GM21515 (cell line): Measurements from ENCODE around the gene CDC20.

Experiments used
- ATAC-seq: cut with Tn5 transposase; IDR thresholded peaks from one replicate; pipeline ENCODE4 v1.9.1; 2021; ENCODE audit not compliant: unreplicated experiment

Gene CDC20

DNA sequence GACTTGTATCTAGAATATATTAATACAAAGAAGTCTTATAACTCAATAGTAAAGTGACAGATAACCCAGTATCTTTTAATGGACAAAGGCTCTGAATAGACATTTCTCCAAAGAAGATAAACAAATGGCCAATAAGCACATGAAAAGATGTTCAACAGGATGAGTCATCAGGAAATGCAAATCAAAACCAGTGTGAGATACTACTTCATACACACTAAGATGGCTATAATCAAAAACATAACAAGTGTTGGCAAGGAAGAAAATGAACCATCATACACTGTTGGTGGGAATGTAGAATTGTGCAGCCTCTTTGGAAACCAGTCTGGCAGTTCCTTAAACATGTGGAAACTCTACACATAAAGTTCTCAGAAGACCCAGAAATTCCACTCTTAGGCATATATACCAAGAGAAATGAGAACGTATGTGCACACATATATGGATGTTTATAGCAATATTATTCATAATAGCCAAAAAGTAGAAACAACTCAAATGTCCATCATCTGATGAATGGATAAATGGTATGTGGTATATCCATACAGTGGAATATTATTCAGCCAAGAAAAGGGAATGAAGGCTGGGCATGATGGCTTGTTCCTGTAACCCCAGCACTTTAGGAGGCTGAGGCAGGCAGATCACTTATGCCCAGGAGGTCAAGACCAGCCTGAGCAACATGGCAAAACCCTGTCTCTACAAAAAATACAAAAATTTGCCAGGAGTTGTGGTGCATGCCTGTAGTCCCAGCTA, 31.1 kb upstream of the CDC20 start:
- no peak for ATAC-seq

DNA sequence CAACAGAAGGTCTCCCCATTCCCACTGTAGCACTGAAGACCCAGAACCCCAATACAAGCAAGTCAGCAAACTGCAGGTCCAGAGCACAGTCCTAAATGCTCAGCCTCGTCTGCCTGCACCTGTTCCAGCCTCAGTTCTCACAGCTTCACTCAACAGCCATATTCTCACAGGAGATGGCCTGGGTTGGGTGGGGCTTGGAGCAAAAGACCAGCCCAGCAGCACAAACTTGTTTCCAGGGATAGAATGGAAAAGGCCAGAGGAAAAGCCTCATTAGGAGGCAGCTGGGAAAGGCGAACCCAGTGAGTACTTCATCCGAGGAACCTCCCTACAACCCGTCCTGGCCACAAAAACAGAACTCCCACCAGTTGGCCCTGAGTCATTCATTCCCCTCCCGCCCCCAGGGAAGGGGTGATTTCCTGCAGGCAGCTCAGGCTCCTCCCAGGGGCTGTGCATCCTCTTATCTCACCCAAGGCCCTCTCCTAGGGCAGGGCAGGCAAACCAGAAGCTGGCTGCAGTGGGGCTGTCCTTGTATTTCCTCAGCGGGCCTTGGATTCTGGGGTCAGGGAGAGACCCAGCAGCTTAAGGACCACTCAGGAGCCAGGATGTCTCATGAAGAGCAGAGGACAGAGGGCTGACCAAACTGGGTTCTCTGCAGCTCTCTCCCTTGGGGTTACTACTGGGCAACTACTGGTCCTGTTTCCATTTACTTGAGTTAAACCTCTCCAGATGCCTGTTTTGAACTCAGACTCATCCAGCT, 28.6 kb upstream of the CDC20 start:
- ATAC-seq, result no peak

DNA sequence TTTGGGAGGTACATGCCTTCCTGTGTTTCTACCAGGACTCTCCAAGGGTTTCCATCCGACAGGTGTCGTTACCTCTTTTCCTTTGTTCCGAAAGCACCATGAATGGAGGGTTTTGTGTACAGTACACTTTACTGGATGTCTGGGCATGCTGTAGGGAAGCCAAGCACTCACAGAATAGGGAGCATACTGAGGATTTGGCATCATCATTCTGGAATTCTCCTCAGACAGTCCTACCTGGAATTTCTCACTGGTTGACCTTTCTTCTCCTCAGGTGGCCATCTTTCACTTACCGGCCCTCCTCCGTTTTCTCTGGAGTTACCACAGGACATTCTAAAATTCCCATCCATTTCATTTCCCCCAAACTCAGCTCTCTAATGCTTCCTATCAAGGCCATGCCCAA, 27.1 kb upstream of the CDC20 start:
- no peak for ATAC-seq

DNA sequence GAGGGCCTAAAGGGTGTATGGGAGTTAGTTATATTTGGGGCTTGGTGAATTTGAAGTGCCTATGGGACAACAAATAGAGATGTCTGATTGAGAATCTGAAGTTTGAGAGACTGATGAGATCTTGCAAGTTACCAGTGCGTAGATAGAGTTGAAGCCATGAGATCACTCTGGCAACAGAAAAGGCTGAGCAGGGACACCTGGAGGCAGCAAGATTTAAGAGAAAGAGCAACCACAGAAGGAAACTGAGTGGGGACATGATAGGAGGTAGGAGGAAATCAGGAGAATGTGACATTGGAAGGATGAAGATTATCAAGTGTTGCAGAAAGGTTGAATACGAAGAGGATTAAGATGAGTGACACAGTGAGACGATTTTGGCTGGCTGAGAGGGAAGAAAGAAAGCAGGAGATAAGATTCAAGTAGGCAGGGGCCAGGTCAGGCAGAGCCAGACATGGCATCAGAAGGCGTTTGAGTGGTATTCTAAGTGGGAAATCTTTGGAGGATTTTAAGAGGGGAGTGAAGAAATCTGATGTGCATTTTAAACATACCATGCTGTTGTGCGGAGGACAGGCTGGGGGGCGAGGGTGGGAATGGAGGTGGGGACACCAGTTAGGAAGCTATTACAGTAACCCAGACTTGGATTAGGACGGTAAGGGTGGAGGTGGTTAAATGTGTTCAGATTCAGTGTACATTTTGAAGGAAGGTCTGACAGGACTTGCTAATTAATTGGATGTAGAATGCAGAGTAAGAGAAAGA, 24.2 kb upstream of the CDC20 start:
- no peak for ATAC-seq

DNA sequence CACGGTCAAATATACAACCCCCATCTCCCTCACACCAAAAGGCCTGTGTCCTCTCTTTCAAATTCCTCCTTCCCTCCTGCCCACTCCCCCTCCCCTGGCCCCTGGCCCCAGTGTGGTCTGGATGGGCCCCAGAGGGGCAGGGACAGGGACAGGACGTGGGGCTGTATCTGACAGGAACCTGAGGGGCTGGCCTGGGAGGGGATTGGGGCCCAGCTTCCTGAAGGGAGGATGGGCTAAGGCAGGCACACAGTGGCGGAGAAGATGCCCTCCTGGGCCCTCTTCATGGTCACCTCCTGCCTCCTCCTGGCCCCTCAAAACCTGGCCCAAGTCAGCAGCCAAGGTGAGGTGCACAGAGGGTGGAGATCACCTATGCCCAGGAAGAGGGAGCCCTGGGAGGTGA, 21.2 kb upstream of the CDC20 start, which contains the start of gene MPL:
Gene MPL (plus strand): TSS at position 231 of the 400 bp plus-strand sequence. CDS start 31 bp downstream, at position 262.
- no peak for ATAC-seq

DNA sequence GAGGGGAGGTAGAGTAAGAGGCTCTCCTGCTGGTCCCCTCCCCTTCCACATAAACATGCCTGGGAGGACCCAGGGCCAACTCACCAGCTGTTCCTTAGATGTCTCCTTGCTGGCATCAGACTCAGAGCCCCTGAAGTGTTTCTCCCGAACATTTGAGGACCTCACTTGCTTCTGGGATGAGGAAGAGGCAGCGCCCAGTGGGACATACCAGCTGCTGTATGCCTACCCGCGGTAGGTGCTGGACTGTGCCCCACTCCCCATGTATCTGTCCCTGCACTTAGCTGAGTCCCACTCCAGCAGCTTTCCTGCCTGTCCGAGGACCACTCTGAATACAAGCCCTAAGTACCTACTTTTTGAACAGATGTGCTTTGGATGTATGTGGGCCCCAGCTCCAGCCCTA, 20.8 kb upstream of the CDC20 start:
- ATAC-seq, result no peak

DNA sequence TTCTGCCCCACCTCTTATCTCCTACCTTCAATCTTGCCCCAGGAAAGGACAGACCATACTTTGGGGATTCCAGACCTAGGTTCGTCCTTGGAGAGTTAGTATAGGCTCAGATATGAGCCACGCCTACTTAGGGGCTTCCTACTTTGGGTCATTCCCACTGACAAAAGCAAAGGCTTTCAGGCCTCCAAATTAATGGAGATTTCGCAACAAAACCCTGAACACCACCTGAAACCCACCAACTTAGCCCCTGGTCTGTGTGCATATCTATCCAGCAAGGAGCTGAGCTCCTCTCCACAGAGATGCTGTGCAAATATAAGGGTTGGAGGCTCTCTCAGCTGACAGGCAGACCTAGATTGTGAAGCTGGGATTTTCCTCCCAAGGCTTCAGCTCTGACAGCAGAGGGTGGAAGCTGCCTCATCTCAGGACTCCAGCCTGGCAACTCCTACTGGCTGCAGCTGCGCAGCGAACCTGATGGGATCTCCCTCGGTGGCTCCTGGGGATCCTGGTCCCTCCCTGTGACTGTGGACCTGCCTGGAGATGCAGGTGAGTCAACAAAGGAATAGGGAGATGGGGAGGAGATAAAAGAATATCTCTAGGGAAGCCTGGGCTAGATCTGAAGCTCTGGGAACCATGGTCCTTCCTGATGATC, 19.1 kb upstream of the CDC20 start:
- no peak for ATAC-seq

DNA sequence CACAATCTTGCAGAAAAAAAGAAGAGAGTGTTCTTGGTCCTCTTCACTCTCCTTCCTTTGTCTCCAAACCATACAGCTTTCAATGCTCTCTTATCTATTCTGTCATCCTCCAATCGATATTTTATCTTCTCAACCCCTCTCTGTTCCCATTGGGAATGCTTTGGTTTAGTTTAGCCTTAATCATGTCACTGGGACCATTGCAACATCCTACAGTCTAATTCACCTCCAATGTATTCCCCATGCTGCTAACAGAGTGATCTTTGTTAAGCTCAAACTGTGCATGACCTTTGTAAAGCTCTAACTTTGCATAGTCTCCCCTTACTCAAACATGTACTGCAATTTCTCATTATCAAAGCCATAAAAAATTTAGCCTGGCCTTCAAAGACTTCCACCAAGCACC, 18.2 kb upstream of the CDC20 start:
- no peak for ATAC-seq

DNA sequence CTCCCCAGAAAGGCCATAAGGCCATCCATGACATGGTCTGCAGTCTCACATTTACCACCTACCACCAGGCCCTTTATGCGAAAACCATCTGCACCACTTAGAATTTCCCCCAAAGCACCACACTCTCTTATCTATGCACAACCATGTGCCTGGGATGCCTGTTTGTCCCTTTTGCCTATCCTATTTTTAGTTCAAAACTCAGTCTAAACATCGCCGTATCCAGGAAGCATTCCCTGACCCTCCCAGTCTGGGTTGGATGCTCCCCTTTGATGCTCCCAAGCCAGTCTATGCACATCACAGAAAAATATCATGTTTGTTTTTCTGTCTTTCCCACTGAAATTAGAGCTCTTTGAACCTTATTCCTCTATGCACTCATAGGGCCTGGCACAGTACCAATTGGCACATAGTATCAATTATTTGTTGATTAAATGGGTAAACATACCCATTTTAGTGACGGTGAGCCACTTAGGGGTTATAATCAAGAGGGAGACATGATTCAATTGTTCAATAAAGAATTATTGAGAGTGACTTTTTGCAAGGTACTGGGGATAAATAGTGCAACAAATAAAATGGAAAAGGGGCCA, 14.4 kb upstream of the CDC20 start:
- no peak for ATAC-seq

DNA sequence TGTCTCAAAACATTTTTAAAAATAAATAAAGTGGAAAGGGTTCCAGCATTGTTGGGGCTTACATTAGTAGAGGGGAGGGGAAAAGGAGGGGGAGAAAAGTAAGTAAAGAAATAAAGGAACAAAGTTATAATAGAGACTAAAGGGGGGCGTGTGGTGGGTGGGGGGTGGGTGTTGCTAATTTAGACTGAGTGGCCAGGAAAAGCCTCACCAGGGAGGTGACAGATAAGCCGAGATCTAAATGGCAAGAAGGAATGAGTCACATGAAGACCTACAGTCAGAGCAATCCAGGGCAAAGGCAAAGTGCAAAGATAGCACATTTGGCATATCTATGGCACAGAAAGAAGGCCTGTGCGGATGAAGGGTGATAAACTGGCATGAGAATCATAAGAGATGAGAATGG, 13.7 kb upstream of the CDC20 start:
- no peak for ATAC-seq

DNA sequence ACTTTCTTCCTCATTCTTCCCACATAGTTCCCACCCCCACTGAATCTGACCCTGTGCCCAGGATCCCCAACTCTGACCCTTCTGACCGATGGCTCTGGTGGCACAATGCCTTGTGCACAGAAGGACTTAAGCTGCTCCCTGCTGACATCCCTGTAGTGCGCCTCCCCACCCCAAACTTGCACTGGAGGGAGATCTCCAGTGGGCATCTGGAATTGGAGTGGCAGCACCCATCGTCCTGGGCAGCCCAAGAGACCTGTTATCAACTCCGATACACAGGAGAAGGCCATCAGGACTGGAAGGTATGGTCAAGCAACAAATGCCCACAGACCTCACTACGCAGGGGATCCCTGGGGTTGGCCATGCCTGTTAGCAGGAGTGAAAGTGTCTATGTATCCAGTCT, 12.1 kb upstream of the CDC20 start:
- ATAC-seq, result no peak

DNA sequence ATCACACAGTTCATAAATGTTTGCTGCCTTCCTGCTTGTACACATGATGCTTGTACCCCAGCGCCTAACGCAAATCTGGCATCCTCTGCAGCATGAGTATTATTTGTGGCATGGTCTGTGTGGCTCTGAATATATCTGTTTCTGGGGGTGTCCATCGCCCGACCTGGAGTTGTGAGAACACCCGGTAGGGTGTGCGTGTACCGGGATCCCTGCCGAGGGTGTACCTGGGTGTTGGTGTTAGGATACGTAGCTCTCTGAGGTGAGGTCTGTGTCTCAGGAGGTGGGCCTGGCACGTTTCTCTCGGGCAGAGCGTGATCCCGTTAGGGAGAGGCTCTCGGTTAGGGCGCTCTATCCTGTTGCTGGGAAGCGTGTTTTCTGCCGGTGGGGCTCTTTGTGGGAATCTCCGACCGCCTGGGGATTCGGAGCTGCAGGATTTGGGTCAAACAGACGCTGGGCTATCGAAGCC, 10.4 kb upstream of the CDC20 start:
- no peak for ATAC-seq

DNA sequence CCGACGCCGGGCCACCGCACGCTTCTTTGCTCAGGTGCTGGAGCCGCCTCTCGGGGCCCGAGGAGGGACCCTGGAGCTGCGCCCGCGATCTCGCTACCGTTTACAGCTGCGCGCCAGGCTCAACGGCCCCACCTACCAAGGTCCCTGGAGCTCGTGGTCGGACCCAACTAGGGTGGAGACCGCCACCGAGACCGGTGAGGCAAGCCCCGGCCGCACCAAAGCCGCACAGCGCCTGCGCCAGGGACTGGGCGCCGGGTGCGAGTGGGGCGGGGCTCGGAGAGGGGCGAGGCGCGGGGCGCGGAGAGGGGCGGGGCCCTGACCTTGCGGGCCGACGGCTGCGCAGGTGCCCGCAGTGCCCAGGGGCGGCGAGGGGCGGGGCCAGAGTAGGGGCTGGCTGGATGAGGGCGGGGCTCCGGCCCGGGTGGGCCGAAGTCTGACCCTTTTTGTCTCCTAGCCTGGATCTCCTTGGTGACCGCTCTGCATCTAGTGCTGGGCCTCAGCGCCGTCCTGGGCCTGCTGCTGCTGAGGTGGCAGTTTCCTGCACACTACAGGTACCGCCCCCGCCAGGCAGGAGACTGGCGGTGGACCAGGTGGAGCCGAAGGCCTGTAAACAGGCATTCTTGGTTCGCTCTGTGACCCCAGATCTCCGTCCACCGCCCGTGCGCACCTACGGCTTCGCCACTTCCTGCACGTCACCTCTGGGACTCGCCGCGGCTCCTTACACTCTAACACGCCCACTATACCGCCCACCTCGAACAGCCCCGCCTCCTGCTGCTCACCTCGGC, 9.8 kb upstream of the CDC20 start:
- peak; percentile 60 for ATAC-seq

DNA sequence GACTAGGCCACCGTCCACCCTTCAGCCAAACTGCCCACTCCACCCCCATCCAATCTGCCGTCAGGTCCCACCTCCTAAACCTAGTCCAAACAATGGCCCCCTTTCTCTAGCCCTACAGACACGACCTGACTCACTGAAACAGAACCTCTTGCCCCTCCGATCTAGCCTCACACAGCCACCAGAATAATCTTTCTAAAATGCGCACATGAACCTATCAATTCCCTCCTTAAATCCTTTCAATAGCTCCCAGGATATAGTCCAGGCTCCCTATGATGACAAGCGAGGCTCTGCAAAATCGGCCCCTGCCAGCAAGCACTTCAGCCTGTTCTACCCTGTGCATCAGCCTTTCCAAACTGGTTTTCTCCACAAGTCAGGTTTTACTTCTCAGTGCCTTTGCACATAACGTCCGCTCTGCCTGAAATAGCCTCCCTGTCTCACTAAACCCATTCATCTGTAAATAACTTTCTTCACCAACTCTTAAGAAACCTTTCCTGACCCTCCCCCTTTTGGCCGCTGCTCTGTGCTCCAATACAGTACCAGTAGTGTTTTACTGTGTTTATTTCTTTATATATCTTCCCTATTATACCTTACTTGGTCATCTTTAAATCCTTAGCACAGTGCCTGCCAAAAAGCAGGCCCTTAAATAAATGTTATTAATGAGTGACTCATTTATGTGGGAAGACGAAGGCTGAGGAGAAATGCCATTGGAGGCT, 9.0 kb upstream of the CDC20 start:
- ATAC-seq, result no peak

DNA sequence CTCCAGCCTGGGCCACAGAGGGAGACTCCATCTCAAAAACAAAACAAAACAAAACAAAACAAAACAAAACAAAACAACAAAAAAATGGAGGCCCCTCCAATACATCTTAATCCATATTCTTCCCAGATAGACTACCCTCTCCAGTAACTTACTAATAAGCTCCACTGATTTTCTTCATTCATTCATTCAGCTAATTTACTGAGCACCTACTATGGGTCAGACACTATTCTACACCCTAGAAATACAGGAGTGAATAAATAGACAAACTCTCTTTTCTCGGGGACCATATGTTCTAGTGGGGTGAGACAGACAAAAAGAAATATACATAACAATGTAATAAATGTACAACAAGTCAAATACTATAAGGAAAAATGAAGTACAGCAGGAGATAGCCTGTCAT, 7.8 kb upstream of the CDC20 start:
- no peak for ATAC-seq

DNA sequence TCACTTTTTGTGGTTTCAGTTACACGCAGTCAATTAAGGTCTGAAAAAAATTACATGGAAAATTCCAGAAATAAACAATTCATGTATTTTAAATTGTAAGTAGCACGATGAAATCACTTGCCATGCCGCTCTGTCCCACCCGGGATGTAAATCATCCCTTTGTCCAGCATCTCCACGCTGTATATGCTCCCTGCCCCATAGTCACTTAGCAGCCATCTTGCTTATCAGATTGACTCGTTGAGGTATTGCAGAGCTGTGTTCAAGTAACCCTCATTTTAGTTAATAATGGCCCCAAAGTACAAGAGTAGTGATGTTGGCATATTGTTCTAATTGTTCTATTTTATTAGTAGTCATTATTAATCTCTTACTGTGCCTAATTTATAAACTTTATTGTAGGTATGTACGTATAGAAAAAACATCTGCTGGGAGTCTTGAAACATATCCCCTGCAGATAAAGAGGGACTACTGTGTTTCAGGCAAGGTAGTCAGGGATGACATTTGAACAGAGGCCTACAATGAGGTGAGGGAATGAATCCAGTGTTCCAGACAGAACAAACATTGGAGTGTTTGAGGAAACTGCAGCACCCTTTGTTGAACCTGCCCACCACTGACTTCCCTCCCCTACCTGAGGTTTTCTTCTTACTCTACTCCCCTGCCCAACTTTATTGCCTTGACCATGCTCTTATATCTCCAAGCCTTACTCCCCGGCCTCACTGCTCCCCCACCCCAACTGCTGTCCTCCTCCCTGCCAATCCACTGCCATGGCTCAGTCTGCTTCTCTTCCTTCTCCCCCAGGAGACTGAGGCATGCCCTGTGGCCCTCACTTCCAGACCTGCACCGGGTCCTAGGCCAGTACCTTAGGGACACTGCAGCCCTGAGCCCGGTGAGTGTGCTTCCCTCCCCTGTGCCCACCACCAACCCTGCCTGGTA, 7.1 kb upstream of the CDC20 start:
- no peak for ATAC-seq

DNA sequence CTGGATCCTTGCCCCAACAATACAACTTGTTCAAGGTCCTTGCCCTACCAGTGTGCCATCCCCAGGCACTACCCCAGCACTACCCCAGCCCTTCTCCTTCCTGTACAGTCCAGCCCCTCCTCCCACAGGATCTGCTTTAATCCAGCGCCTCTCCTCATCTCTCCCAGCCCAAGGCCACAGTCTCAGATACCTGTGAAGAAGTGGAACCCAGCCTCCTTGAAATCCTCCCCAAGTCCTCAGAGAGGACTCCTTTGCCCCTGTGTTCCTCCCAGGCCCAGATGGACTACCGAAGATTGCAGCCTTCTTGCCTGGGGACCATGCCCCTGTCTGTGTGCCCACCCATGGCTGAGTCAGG, 6.5 kb upstream of the CDC20 start:
- ATAC-seq, result no peak

DNA sequence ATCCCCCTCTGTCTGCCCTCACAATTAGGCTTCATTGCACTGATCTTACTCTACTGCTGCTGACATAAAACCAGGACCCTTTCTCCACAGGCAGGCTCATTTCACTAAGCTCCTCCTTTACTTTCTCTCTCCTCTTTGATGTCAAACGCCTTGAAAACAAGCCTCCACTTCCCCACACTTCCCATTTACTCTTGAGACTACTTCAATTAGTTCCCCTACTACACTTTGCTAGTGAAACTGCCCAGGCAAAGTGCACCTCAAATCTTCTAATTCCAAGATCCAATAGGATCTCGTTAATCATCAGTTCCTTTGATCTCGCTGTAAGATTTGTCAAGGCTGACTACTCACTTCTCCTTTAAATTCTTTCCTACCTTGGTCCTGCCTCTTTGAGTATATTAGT, 5.9 kb upstream of the CDC20 start:
- no peak for ATAC-seq
